Adipose tissue (tissue), 3 donors: ENCODE data around the gene DEGS1. TPM values are rescaled to one million over a fixed set of nuclear protein-coding genes. Genes with fewer than 3 reads are reported as not detected.

Experiments used
- H3K27ac ChIP-seq: one replicate; pipeline ENCODE4 v1.5.1; 2013; ENCODE audit warnings: low read depth, low read length
- WGBS, 3 donors: extraction: QIAGEN DNeasy Blood & Tissue Kit; methylation state at CpG; one replicate each; pipeline ENCODE4 v1.1.7; 2013; 5-methylcytosine and 5-hydroxymethylcytosine counted together
- polyA plus RNA-seq, 3 donors: library from polyadenylated mRNA; stranded (reverse); fragments of 200-250 nt; gene quantifications; one replicate each; pipeline ENCODE4 v1.2.3, GENCODE V29; 2013
- donor health status: healthy with polysubstance abuse.
- donor health status: Bipolar disorder and iron deficiency.
- donor health status: healthy.

Gene DEGS1
- polyA plus RNA-seq, 3 donors: 14.3 to 70.8 (median 27.6) TPM

DNA sequence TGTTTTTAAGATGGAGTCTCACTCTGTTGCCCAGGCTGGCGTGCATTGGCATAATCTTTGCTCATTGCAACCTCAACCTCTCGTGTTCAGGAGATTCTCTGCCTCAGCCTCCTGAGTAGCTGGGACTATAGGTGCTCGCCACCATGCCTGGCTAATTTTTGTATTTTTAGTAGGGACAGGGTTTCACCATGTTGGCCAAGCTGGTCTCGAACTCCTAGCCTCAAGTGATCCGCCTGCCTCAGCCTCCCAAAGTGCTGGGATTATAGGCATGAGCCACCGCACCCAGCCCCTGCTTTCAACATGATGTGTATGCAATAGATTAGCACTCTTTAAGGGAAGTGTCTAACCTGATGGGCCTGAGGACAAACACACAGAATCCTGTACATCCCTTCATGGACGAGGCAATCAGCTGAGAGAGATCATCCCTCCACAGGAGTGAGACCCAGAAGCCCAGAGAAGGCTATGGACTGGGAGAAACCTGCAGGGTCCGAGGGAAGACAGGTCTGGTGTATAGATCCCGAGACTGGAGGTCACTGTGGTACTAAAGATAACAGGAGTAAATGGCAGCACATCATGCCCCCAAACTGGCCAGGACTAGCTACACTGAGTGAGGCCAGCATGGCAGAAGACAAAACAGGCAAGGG lies 5.6 kb upstream of the DEGS1 start:
- 88 to 91% (median 89%) methylated on average over 9 of the region's 9 CpGs for WGBS, 3 donors
- H3K27ac ChIP-seq: no peak overlapping the region

DNA sequence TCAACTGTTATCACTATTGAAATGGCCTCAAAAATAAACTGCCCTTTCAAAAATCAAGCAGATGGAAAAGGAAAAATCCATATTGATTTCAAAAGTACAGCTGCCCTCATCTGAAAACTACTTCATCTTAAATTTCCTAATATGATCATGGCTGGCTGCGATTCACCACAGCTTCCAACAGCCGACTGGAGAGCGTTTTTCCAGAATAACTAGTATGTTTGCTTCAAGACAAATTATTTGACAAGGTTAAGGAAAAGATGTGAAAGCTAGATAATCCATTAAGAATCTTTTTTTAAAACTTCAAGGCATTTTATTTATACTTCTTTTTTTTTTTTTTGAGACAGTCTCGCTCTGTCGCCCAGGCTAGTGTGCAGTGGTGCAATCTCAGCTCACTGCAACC lies 4.1 kb upstream of the DEGS1 start:
- no peak overlapping the region for H3K27ac ChIP-seq
- 88 to 92% (median 90%) methylated on average over 5 of the region's 5 CpGs for WGBS, 3 donors

DNA sequence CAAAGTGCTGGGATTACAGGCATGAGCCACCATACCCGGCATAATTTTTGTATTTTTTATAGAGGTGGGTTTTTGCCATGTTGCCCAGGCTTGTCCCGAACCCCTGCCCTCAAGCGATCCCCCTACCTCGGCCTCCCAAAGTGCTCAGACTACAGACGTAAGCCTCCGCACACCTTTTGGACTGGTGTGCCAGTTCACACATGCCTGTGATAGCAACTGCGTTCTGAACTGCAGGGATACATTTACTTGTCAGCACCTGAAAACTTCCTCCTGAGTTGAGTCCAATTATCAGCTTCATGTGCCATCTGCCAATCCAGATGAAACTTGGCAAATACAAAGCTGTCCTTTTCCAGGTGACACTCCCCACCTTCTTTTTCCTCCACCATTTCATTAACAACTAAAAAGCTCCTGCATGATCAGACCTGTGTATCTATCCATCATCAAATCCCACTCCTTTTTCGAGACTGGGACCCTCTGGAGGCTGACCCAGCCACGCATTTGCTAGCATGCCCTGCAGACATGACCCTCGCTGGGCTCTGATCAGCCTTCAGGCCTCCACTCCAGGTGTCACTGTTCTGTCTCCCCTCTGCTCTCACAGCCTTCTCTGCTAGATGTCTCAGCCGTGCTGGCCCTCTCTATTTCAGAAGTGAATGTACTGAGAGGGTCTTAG lies 2.1 kb upstream of the DEGS1 start:
- H3K27ac ChIP-seq: no peak overlapping the region

DNA sequence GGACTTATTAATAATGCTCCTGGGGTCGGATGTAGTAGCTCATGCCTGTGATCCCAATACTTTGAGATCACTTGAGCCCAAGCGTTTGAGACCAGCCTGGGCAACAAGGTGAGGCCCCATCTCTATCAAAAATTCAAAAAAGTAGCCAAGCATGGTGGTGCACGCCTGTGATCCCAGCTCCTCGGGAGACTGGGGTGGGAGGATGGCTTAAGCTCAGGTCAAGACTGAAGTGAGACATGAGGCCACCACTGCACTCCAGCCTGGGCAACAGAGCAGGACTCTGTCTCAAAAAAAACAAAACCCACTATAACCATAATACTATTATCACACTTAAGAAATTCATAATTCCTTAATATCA lies 1.6 kb upstream of the DEGS1 start:
- no peak overlapping the region for H3K27ac ChIP-seq
- WGBS, 3 donors: 91 to 97% (median 96%) methylated on average over 4 of the region's 4 CpGs

More for the DNA sequence above, 2.1 kb upstream of the DEGS1 start:
- WGBS, 3 donors: 92 to 96% (median 96%) methylated on average over 11 of the region's 11 CpGs

DNA sequence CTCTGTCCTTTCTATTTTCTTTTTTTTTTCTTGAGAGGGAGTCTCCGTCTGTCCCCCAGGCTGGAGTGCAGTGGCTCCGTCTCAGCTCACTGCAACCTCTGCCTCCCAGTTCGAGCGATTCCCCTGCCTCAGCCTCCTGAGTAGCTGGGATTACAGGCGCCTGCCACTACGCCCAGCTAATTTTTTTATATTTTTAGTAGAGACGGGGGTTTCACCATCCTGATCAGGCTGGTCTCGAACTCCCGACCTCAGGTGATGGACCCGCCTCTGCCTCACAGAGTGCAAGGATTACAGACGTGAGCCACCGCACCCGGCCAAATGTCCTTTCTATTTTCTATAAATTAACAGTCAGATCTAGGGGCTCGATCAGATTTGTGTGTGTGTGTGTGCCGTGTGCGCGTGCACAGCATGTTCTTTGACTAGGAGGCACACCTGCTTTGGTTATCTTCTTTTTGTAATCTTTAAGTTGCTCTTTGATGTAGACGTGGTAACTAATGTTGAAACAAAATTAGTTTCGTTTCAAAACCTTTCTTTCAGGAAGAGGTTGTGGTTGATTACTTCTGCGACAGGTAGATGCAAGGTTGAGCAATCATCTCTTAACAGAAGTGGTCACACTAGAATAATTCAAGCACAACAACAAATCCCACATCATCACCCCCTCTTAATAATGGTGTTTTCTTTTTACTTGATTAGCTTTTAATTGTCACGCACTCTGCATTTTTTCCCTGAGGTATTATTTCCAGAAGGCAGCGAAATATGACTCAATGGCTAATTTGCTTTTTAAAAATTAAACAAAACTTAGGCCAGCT lies 779 bp upstream of the DEGS1 start:
- WGBS, 3 donors: 47 to 59% (median 55%) methylated on average over 22 of the region's 22 CpGs
- H3K27ac ChIP-seq: no peak overlapping the region

DNA sequence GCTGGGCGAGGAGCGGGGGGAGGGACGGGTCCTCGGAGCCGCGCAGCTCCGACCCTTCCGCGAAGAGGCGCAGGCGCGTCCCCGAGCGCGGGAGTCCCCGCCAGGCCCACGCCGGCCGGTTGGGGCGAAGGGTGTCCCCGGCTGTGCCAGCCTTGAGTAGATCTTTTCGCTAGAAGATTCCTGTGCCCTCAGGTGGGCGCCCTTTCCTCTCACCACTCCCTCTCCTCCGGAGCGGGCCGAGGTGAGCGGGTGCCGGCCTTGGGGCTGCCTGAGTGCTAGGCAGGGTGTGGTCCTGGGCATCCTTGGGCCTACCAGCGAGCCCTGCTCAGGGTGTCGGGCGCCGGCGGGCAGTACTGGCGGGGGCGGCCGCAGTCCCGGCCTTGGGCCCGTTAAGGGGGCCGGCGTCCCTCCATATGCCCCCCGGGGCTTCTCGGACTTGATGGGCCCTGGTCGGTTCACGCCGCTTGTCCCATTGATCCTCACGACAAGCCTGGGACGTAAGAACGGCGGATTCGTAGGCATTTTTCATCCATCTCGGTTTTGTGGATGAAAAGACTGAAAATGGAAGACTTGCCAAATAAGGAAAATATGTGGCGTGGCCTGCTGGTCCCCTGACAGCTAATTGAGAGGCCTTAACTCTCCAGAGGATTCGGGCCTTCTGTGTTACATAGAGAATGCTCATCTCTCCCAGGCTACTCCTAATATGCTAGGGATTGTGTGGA lies 712 bp downstream of the DEGS1 start:
- WGBS, 3 donors: 0 to 2% (median 1%) methylated on average over 49 to 53 of the region's 53 CpGs
- H3K27ac ChIP-seq: peak overlapping the region; percentile 9

DNA sequence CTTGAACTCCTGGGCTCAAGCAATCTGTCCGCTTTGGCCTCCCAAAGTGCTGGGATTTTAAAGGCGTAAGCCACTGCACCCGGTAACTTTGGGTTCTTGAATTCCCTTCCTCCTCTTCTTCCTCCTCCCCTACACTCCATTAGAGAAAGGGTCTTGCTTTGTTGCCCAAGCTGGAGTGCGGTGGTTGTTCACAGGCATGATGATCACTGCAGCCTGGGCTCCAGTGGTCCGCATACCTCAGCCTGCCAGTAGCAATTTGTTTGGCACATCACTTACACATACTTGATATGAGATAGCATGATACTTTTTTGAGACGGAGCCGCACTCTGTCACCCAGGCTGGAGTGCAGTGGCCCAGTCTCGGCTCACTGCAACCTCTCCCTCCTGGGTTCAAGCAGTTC lies 2.2 kb downstream of the DEGS1 start:
- WGBS, 3 donors: 91 to 96% (median 95%) methylated on average over 8 of the region's 8 CpGs
- no peak overlapping the region for H3K27ac ChIP-seq

DNA sequence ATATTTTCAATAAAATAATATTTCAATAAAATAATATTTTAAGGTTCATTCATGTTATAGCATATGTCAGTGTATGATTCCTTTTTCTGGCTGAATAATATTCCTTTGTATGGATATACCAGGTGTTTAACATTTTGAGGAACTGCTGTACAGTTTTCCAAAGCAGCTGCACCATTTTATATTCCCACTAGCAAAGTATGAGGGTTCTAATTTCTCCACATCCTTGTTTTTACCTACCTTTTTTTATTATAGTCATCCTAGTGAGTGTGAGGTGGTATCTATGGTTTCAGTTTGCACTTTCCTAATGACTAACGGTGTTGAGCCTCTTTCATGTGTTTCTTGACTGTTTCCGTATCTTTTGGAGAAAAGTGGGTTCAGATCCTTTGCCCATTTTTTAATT lies 5.2 kb downstream of the DEGS1 start:
- WGBS, 3 donors: 95 to 96% (median 96%) methylated on average over 2 of the region's 2 CpGs
- no peak overlapping the region for H3K27ac ChIP-seq

DNA sequence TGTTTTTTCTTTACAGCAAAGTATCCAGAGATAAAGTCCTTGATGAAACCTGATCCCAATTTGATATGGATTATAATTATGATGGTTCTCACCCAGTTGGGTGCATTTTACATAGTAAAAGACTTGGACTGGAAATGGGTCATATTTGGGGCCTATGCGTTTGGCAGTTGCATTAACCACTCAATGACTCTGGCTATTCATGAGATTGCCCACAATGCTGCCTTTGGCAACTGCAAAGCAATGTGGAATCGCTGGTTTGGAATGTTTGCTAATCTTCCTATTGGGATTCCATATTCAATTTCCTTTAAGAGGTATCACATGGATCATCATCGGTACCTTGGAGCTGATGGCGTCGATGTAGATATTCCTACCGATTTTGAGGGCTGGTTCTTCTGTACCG lies 6.5 kb downstream of the DEGS1 start:
- no peak overlapping the region for H3K27ac ChIP-seq
- WGBS, 3 donors: 96% methylated on average over 7 of the region's 7 CpGs

DNA sequence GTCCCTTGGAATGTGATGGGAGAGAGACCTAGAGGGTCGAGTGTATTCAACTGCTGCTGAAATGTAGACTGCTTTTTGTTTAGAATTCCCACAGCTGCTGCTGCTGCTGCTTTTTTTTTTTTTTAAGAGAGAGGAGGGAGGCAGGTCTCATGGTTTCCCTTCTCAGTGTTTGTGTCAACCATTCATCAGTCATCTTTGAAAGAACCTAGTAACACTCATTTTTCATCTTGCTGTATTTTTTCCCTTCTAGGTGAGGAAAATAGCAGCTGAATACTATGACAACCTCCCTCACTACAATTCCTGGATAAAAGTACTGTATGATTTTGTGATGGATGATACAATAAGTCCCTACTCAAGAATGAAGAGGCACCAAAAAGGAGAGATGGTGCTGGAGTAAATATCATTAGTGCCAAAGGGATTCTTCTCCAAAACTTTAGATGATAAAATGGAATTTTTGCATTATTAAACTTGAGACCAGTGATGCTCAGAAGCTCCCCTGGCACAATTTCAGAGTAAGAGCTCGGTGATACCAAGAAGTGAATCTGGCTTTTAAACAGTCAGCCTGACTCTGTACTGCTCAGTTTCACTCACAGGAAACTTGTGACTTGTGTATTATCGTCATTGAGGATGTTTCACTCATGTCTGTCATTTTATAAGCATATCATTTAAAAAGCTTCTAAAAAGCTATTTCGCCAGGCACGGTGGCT lies 9.2 kb downstream of the DEGS1 start:
- WGBS, 3 donors: 73 to 76% (median 73%) methylated on average over 5 of the region's 5 CpGs

DNA sequence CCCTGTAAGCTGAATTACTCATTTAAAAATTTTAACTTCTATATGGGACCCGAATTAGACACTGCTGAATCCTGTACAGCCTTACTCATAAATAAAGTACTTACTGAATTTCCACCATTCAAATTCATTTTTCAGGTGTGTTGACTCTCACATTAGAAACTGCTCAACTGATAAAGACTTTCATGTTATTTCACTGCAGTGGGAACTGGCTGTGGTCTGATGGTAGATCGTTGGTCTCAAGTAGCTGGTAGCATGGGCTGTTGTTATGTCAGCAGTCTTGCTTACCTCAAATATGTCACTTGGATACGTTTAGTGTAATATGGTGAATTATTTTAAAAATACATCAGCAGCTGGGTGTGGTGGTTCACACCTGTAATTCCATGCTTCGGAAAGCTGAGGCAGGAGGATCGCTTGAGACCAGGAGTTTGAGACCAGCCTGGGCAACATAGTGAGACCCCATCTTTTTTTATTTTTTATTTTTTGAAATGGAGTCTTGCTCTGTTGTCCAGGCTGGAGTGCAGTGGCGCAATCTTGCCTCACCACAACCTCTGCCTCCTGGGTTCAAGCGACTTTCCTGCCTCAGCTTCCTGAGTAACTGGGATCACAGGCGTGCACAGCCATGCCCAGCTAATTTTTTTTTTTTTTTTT lies 10.4 kb downstream of the DEGS1 start:
- 88 to 95% (median 90%) methylated on average over 8 of the region's 8 CpGs for WGBS, 3 donors
- no peak overlapping the region for H3K27ac ChIP-seq

More for the DNA sequence above, 9.2 kb downstream of the DEGS1 start:
- H3K27ac ChIP-seq: no peak overlapping the region

DNA sequence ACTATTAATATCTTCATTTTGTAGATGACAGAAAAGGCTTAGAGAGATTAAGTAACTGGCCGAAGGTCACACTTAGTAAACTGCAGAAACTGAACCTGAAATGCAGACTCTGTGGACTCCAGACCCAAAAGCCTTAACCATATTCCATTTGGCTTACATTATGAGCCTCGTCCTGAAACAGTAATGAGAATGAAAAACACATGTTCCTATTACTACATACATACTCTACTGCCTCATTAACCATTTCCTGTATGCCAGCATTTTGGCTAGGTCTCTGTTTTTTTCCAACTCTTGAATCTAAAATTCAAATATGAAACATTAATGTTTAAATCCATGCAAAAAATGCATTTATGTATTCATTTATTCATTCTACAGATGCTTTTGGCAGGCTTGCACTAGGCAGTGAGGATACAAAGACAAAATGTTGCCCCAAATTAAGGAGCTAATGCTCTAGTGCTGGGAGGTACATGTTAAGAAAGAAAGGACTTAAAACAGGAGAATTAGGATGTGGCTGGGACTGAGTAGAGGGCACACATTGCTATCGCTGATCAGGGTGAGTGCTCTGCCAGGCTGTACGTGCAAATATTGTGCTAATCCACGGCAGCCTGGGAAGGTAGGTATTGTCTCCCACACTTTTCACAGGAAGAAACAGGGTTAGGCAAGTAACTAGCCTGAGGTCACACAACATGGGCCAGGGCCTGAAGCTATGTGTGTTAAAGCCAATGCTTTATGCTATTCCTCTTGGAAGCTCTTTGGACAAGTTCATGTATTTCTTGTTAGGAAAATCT lies 14.0 kb downstream of the DEGS1 start:
- 41 to 76% (median 68%) methylated on average over 5 of the region's 5 CpGs for WGBS, 3 donors
- H3K27ac ChIP-seq: no peak overlapping the region

DNA sequence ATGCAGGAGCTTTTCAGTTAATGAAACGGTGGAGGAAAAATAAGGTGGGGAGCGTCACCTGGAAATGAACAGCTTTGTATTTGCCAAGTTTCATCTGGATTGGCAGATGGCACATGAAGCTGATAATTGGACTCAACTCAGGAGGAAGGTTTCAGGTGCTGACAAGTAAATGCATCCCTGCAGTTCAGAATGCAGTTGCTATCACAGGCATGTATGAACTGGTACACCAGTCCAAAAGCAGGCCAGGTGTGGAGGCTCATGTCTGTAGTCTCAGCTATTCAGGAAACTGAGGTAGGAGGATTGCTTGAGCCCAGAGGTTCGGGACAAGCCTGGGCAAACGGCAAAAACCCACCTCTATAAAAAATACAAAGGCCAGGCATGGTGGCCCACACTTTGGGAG lies 15.5 kb downstream of the DEGS1 start:
- no peak overlapping the region for H3K27ac ChIP-seq
- WGBS, 3 donors: 93 to 95% (median 94%) methylated on average over 4 of the region's 4 CpGs

DNA sequence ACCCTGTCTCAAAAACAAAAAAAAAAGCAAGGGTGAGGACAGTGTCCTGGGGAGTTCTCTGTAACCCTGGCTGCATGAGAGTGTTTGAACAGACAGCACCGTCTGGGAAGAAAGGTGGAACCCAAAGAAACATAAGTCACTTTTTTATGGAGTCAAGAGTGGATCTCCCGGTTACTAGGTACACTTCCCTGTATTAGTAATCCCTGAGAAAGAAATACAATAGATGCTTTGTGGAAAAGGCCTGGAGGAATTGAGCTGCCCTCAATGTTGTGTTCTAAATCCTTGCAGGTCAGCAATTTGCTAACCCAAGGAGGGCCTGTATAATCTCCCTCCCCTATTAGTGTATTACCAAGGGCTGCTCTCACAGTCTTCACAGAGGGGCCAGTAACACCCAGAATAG lies 16.6 kb downstream of the DEGS1 start:
- whole genome bisulfite sequencing, 3 donors: 75 to 85% (median 84%) methylated on average over 2 of the region's 2 CpGs
- no peak overlapping the region for H3K27ac ChIP-seq

DNA sequence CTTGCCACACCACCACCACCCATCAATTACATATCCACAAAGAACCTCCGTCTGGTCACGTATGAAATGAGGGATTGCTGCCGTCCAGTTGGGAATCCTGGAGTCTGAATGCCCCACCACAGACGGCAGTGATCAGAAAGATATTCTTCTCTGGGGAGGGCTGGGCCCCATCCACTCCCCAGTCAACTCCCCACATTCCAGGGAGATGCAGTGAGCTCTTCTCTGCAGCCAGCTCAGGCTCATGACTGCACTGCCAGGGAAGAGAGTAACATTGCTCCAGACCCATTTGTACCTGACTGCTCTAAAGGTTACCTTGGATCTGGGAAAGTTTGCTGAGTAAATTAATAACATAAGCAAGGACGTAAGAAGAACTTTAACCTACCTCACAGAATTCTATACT lies 18.3 kb downstream of the DEGS1 start:
- H3K27ac ChIP-seq: no peak overlapping the region
- 75 to 89% (median 82%) methylated on average over 5 of the region's 5 CpGs for WGBS, 3 donors

DNA sequence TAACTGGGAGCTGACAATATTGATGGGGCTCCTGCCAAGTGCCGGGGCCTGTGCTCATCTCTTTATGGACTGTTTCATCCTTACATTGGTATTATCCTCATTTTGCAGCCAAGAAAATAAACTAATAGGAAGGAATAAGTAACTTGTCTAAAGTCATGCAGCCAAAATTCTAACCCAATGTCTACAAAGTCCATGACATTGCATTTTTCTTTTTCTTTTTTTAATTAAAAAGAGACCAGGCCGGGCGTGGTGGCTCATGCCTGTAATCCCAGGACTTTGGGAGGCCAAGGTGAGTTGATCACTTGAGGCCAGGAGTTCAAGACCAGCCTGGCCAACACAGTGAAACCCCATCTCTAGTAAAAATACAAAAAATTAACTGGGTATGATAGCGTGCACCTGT lies 18.8 kb downstream of the DEGS1 start:
- H3K27ac ChIP-seq: no peak overlapping the region
- 89 to 93% (median 93%) methylated on average over 4 of the region's 4 CpGs for WGBS, 3 donors
